GM18867 (cell line): ENCODE data around the gene WDR43.
"Not testable (repeated sequence)": the region's sequence is repeated elsewhere in the genome, so short reads cannot be mapped to it uniquely, and the experiment has no call there.

ENCODE experiments used
- ATAC-seq: cut with Tn5 transposase; IDR thresholded peaks from one replicate; pipeline ENCODE4 v1.9.1; 2021; ENCODE audit warnings: mild to moderate bottlenecking, moderate library complexity; ENCODE audit not compliant: unreplicated experiment

WDR43 gene

DNA sequence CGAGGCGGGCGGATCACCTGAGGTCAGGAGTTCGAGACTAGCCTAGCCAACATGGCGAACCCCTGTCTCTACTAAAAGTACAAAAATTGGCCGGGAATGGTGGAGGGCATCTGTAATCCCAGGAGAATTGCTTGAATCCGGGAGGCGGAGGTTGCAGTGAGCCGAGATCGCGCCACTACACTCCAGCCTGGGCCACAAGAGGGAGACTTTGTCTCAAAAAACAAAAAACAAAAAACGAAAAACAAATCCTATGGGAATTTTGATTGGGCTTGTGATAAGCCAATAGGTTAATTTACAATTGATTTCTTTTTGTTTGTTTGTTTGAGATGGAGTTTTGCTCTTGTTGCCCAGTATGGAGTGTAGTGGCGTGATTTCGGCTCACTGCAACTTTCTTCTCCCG is 62.4 kb downstream of the WDR43 start:
- ATAC-seq = no peak

DNA sequence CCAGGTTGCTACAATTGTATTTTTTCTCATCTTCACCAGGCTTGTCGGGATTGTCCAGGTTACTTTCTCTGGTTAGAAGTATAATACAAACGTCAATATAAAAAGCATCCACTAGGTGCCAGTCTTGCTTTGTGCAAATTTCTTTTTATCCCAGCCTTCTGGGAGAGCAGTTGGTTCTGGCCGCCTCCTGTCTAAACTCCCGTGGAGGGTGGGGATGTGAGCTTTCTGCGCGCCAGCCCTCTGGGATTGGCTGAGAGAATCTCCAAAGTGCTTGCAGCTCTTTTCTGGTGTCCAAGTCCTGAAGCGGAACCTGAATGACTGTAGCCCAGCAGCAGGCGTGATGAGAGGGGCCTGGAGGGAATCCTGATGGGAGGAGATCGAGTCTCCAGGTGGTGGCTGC is 64.2 kb downstream of the WDR43 start:
- ATAC-seq = no peak

DNA sequence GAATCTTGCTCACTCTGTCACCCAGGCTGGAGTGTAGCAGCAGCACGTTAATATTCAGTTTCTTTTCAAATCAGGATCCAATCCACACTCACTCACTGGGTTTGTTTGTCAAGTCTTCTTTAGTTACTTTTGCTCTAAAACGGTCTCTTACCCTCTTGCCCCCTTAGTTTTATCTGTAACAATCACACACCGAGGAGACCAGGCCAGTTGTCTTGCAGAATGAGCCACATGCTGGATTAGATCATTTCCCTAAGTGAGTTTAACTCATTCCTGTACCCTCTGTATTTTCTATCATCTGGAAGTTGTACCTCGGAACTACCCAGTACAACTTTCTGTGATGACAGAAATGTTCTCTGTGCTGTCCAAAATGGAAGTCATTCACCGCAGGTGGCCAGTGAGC is 65.9 kb downstream of the WDR43 start:
- no peak for ATAC-seq

DNA sequence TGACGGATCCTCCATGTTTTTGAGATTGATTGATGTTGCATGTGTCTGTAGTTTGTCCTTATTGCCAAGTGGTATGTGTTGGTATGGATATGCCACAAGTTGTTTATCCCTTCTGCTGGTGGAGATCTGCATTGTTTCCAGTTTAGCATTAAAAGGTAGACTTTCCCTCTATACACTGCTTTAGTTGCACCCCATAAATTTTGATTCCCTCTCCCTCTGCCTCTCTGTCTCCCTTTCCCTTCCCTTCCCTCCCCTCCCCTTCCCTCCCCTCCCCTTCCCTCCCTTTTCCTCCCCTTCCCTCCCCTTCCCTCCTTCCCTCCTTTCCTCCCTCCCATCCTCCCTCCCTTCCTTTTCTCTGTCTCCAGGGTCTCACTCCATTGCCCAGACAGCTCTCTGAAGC is 68.0 kb downstream of the WDR43 start:
- no peak for ATAC-seq

DNA sequence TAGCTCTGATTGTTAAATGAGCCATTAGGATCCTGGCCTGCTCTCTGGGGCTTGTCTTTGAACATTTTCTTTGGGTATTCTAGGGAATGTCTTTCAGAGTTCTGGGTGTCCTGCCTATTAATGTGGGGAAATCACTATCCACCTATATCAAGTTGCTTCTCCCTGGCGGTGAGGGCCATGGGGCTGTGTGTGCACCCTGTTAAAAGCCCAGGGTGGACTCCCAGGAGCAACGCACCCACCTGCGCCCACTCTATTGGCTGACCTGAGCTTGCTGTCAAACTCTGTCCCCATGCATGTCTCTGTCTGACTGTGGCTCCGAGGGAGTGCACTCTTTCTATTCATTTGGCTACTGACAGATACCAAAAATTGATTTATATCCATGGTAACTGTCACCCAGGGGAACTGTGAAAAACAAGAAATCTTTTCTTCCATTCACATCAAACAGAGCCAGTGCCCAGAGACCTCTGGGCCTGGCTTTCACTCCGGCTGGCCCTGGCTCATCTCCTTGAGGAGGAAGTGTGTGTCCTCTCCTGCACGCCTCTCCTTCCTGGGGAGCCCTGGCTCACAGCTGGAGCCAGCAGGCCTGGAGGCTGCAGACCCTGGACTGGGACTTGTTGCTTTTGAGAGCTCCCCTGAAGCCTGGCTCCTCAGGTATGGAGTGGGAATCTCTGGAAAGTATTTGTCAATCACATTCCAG is 76.1 kb downstream of the WDR43 start:
- no peak for ATAC-seq

DNA sequence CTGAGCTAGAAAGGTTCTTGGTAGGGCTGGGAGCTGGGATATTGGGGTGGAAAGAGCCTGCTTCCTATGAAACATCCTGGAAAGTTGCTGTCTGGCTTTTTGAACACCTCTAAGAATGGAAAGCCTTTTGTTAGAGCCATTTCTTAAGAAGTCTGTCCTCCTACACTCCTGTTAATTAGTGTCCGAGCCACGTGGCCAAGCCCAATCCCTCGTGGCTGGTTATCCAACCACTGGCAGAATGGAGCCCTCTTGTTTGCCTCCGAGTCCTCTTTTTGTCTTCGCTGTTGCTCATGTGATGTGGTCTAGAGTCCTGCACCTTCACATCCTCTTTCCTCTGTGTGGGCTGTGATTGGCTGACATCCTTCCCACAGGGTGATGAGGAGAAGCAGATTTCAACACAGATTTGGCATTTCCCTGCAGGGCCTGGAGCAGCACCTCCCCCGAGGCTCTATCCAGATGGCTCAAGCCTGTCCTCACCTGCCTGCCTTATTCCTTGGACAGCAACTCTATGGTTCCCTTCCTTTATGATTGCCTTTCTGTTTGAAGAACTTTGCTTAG is 78.4 kb downstream of the WDR43 start:
- ATAC-seq = no peak

GRCh38 chr2:28974252-28974651 is 79.8 kb downstream of the WDR43 start:
- ATAC-seq = no peak

DNA sequence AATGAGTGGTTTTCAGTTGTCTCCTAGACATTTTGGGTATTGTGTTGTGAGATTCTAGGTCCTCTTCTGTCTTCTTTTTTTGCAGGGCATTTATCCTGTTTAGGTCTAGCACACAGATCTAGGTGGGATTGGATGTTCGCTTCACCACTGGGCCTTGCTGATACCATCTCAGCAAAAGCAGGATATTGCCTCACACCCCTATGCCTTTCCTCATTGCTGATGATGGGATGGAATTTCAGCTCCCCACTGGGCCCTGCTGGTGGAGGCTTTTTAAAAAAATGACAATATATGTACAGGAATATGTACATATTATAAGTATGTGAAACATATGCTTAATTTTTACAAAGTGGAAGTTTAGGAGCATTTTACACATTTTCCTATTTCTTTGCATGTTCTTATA is 81.2 kb downstream of the WDR43 start:
- no peak for ATAC-seq

GRCh38 chr2:28976584-28976983 is 82.1 kb downstream of the WDR43 start:
- no peak for ATAC-seq

GRCh38 chr2:28977176-28977875 is 82.9 kb downstream of the WDR43 start:
- no peak for ATAC-seq

DNA sequence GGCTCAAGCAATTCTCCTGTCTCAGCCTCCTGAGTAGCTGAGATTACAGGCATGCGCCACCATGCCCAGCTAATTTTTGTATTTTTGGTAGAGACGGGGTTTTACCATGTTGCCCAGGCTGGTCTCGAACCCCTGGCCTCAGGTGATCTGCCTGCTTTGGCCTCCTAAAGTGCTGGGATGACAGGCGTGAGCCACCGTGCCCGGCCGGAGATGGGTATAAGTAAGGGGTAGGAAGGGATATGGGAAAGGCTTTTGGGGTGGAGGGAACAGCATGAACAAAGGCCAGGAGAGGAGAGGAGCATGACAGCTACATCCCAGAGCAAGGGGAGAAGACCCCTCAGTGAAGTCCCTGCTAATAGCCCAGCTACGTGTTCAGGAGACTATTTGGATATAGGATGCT is 83.5 kb downstream of the WDR43 start:
- ATAC-seq = not testable (repeated sequence)

DNA sequence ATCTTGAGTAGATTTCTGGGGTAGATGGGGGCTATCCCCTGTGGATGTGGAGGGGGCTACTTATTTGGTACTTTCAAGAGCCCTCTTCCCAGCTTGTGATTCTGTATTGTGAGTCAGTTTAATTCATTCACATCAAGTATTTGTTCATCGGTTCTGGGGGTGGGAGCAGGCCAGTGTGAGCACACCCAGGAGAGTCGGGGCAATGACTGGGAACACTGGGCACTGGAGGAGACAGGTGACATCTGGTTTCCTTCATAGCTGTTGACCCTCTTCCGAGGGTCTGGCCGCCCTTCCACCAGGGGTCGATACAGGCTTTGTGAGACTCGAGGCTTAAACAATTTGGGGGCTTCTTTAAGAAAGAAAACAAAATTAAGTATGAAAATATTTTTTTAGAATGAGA is 84.1 kb downstream of the WDR43 start:
- ATAC-seq = no peak

DNA sequence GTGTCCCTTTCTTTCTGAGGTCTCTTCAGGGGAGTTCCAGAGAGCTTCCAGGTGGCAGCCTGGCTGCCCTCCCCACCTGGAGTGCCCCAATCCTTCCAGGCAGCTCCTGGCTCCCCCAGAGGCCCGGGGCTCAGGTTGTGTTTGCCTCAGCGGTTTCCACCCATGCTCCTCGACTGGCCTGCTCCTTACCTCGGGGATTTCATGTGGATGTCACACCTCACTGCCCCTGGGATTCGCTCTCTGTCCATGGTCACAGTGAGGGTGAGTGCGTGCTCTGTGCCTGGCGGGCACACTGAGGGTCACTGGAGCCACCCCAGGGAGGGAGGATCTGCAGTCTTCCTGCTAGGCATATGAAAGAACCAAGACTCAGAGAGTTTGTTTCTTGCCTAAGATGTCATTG is 84.6 kb downstream of the WDR43 start:
- ATAC-seq = no peak

GRCh38 chr2:28979576-28980366 is 85.3 kb downstream of the WDR43 start:
- no peak for ATAC-seq

DNA sequence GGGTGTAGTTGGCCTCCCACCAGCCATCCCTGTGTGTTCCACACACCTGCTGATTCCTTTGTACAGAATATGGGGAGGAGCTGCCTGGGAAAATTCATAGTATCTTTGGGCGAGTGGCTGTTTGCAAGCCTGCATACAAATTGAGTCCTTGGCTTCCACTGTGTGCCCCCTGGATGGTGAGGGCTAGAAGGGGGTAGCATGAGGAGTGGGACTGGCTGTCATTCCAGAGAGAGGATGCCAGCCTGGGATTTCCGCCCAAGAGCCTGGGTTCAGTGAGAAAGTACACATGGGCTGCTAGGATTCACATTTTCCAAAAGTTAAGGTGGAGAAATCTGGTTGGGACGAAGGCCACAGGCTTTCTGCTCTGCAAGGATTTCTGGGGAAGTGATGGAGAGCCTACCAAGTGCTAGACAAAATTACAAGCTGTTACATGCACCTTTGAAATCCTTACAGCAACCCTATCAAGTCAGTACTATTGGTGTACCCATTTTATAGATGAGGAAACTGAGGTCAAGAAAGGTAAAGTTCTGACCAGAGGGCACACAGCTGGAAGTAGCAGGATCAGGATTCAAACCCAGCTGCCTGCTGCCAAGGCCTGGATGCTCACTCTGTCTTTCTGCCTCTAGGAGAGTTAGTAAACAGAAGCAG is 86.0 kb downstream of the WDR43 start:
- no peak for ATAC-seq

DNA sequence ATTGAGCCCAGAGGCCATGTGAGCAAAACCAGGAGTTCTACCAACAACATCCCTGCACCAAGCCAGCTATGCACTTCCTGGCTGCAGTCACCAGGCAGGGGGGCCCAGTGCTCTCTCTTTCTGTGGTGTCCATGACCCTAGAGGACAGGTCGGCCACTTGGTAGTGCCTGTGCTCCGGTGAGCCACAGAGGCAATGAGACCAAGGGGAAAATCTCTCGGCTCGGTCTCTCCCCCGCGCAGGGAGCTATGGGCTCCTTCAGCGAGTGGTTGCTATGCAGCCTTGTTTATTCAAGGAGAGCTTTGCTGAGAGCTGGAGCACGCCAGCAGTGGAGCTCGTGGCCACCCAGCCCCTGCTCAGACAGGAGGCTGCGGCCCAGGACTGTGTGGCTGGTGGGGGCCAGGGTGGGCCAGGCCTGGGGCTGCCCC is 86.6 kb downstream of the WDR43 start, which contains the start of gene TOGARAM2:
Gene TOGARAM2 (plus strand): TSS at position 283 of the 426 bp plus-strand sequence. CDS start 13,537 bp downstream, outside the sequence.
- ATAC-seq = no peak

- ATAC-seq = no peak
Observed at GRCh38 chr2:28981620-28982376, 87.3 kb downstream of the WDR43 start.

DNA sequence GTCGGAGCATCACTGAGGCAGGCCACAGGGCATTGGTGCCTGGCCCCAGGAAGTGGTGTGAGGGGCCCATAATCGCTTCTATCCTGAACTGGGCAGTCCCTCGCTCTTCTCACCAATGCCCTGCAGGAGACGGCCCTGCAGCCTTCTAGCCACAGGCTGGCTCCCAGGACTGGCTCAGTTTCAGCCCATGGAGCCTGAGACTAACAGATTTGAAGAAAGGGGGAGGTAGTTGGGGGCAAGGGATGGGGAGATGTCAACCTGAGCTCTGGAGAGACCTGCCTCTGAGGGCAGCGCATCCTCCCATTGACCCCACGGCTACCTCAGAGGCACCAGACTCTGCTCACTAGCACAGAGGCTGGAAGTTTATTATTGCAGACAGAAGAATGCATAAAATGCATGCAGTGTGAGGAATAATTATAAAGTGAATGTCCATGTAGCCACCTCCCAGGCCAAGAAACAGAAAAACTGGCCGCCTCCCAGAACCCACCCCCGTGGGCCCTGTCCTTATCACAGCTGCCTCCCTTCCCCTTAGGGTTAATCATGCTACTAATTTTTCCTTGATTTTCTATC is 88.0 kb downstream of the WDR43 start:
- ATAC-seq = no peak

GRCh38 chr2:28986429-28986828 is 92.0 kb downstream of the WDR43 start:
- ATAC-seq = no peak

- ATAC-seq = no peak
Observed at GRCh38 chr2:28989973-28990372, 95.5 kb downstream of the WDR43 start.
